HG02852 (cell line): Measurements from ENCODE around the gene KLRB1.
"Not testable (repeated sequence)": the region's sequence is repeated elsewhere in the genome, so short reads cannot be mapped to it uniquely, and the experiment has no call there.

ENCODE experiments used
- ATAC-seq: cut with Tn5 transposase; IDR thresholded peaks from one replicate; pipeline ENCODE4 v1.9.1; 2021; ENCODE audit warnings: mild to moderate bottlenecking, moderate library complexity; ENCODE audit not compliant: unreplicated experiment

The KLRB1 gene

GRCh38 chr12:9545489-9545888 lies 62.2 kb downstream of the KLRB1 start:
- not testable (repeated sequence) for ATAC-seq
